ENCODE data around the gene FADS2. TPM values are rescaled to one million over a fixed set of nuclear protein-coding genes. Genes with fewer than 3 reads are reported as not detected.

Gene FADS2
- total and polyA plus RNA-seq, 9 of the 15 experiments (the other 6 are each of a cell fraction or from before 2014, with no cell fraction given), result 2.9 to 42.8 (median 16.2) TPM

DNA sequence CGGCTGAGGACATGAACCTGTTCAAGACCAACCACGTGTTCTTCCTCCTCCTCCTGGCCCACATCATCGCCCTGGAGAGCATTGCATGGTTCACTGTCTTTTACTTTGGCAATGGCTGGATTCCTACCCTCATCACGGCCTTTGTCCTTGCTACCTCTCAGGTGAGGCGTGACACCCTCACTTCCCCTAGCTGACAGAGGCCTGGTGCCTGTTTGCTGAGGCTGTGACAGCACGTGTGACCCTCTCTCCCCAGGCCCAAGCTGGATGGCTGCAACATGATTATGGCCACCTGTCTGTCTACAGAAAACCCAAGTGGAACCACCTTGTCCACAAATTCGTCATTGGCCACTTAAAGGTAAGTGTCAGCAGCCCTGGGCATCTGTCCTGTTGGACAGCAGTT lies 12.3 kb downstream of the FADS2 start:
- POLR2A ChIA-PET, result no interaction called here

More for the DNA sequence above, 12.3 kb downstream of the FADS2 start:
- Histone ChIP-seq H3K9ac (ENCODE audit: insufficient read depth in 1 of 2, low read depth in 2 of 2, low read length in 2 of 2) (peak overlapping the region; percentile 24 to 84; a peak in 3 of 4 replicates), H4K20me1 (replicated peaks; ENCODE audit: control insufficient read depth, insufficient read depth, low read length) (no peaks in the 10 kb centered on the region), H3K4me2 (ENCODE audit: insufficient read depth, low read length) (no peak overlapping the region; the same call in 1 of the 2 replicates), H3K79me2 (ENCODE audit: control insufficient read depth, insufficient read depth, low read length) (peaks cover 22% of the 10 kb centered on the region; the same call in 2 of the 3 replicates), H3K4me1 (replicated peaks in 1 of 2; ENCODE audit: control insufficient read depth in 2 of 2, insufficient read depth in 2 of 2, low read length in 2 of 2) (peaks cover 60 to 73% of the 10 kb centered on the region in 2 experiments), H3K27ac (ENCODE audit: extremely low read depth, low read depth, low read length) (peak overlapping the region; percentile 90), H2AFZ (ENCODE audit: low read depth, low read length) (no peak overlapping the region), H3K9me3 (replicated peaks; ENCODE audit: control insufficient read depth, insufficient read depth, low read depth, low read length) (no peaks in the 10 kb centered on the region), H3K27me3 (ENCODE audit: control insufficient read depth in 2 of 2, insufficient read depth in 2 of 2, low read length in 2 of 2) (no peaks in the 10 kb centered on the region), H3K9me1 (ENCODE audit: control insufficient read depth, insufficient read depth, low read length) (peaks cover 5% of the 10 kb centered on the region), H3K4me3 (no peak overlapping the region), H3K36me3 (ENCODE audit: control insufficient read depth, insufficient read depth, low read length) (peaks cover 18% of the 10 kb centered on the region)
- BruUV-seq (replicated peaks), result no TSS peak
- 79% methylated on average over 7 of the region's 7 CpGs for WGBS (ENCODE audit: insufficient coverage, low coverage, missing lambda C conversion rate)
- TF ChIP-seq ZFP91 (CRISPR knock-in tag; IDR thresholded peaks at IDR 0.05) (0 out of 2 replicates have a peak, but pooled peaks have one; percentile 30), MAZ (CRISPR knock-in tag; conservative IDR thresholded peaks at IDR 0.05 in 1 of 2, IDR thresholded peaks at IDR 0.05 in 1 of 2) (0 out of 4 replicates have a peak, but pooled peaks of 1 of the 2 experiments have one; percentile 18), ZNF12 (CRISPR knock-in tag; IDR thresholded peaks at IDR 0.05) (no peak), KLF16 (IDR thresholded peaks at IDR 0.05) (no peak), E2F3 (CRISPR knock-in tag; IDR thresholded peaks at IDR 0.05) (0 out of 2 replicates have a peak, but pooled peaks have one; percentile 6), RREB1 (CRISPR knock-in tag; IDR thresholded peaks at IDR 0.05) (0 out of 2 replicates have a peak, but pooled peaks have one; percentile 11), POLR2B (IDR thresholded peaks at IDR 0.05; ENCODE audit: low read depth, partially characterized antibody) (no peak)
- TF ChIP-seq, protein P1, sequence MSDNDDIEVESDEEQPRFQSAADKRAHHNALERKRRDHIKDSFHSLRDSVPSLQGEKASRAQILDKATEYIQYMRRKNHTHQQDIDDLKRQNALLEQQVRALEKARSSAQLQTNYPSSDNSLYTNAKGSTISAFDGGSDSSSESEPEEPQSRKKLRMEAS (CRISPR knock-in tag; IDR thresholded peaks at IDR 0.05), result peak; percentile 34; the same call in 1 of the 2 replicates
- TF ChIP-seq, protein P2, sequence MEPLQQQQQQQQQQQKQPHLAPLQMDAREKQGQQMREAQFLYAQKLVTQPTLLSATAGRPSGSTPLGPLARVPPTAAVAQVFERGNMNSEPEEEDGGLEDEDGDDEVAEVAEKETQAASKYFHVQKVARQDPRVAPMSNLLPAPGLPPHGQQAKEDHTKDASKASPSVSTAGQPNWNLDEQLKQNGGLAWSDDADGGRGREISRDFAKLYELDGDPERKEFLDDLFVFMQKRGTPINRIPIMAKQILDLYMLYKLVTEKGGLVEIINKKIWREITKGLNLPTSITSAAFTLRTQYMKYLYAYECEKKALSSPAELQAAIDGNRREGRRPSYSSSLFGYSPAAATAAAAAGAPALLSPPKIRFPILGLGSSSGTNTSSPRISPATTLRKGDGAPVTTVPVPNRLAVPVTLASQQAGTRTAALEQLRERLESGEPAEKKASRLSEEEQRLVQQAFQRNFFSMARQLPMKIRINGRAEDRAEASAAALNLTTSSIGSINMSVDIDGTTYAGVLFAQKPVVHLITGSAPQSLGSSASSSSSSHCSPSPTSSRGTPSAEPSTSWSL (CRISPR knock-in tag; IDR thresholded peaks at IDR 0.05; ENCODE audit: borderline replicate concordance), result 0 out of 2 replicates have a peak, but pooled peaks have one; percentile 17
- CTCF ChIA-PET (ENCODE audit: low intra/inter-chr PET ratio), result no interaction called here
- in situ Hi-C loops (cut with MboI), result no loop called here
- ATAC-seq (no peak), FAIRE-seq (no peak), DNase-seq (ENCODE audit: extremely low read depth in 1 of 4, low spot score in 3 of 4) (no peak)
- intact Hi-C loops (cut with micrococcal nuclease), result no loop called here
